ENCODE data around the gene SCARB1. TPM values are rescaled to one million over a fixed set of nuclear protein-coding genes. Genes with fewer than 3 reads are reported as not detected.

Gene SCARB1
- total and polyA plus RNA-seq, 9 of the 15 experiments (the other 6 are each of a cell fraction or from before 2014, with no cell fraction given): 0.56 to 157 (median 52.8) TPM

DNA sequence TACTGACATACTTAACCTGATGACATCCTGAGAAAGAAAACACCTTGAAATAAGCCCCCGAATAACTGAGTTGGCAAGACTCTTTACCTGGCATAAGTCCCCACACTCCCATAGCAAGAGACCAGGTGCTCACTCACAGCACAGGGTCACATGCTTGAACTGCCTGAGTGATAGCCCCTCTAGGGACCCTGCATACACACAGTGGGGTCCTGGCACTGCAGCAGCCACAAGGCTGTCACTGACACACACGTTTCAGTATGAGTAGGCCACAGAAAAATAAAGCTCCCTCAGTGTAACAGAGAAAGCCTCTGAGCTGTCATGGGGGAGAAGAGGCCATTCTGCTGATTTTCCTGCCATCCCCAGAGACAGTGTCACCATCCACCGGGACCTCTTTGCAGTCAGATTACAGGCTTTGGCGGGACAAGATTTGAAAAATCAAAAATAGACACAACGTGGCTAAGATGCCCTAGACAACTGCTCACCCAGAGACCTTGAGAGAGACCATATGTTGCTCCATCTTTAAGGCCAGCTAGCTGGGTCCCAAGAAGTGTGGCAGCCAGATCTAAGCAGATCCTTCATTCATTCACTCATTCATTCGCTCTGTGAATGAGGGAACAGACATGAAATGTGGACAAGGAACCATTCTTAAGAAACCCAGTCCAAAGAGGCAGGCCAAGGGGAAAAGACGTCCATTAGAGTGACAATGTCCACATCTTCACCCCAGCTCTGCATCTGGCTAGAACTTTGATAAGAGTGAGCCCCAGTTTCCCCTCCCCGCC, 1.6 kb downstream of the SCARB1 start (continued):
- TF ChIP-seq HDAC1 (IDR thresholded peaks at IDR 0.05) (0 out of 4 replicates have a peak, but pooled peaks of 1 of the 2 experiments have one; percentile 18), ZMIZ1 (IDR thresholded peaks at IDR 0.05; ENCODE audit: low read depth in 2 of 2, low read length in 2 of 2) (no peak), RNF219 (CRISPR knock-in tag; IDR thresholded peaks at IDR 0.05) (no peak), EGR1 (conservative IDR thresholded peaks at IDR 0.05) (no peak), CTBP1 (IDR thresholded peaks at IDR 0.05; ENCODE audit: borderline replicate concordance) (0 out of 2 replicates have a peak, but pooled peaks have one; percentile 16), DIDO1 (tag; IDR thresholded peaks at IDR 0.05; ENCODE audit: low read depth) (no peak), ZFP36 (IDR thresholded peaks at IDR 0.05; ENCODE audit: low read depth, low read length, partially characterized antibody) (no peak), POLR2H (tag; IDR thresholded peaks at IDR 0.05; ENCODE audit: low read depth) (no peak), TEAD4 (IDR thresholded peaks at IDR 0.05; ENCODE audit: low read length) (no peak), TEAD4 (CRISPR knock-in tag; IDR thresholded peaks at IDR 0.05; ENCODE audit: borderline replicate concordance) (no peak), ZNF318 (IDR thresholded peaks at IDR 0.05; ENCODE audit: borderline replicate concordance in 1 of 2, low read depth in 1 of 2) (no peak), PHF20 (IDR thresholded peaks at IDR 0.05; ENCODE audit: partially characterized antibody) (no peak), KLF1 (tag; IDR thresholded peaks at IDR 0.05) (no peak)
